OCI-LY1 (cell line): ENCODE measurements around the gene WFDC6.

ENCODE experiments used
- H2AFZ ChIP-seq: fragments of 200-600 bp; sonication (generic), shearing (Covaris generic); 2 replicates; pipeline ENCODE4 v1.6.0; 2014; ENCODE audit warnings: antibody characterized with exemption, mild to moderate bottlenecking, low read length
- H3F3A ChIP-seq: fragments of 200-600 bp; sonication (generic), shearing (Covaris generic); 2 replicates; pipeline ENCODE4 v1.6.0; 2014; ENCODE audit warnings: mild to moderate bottlenecking, antibody characterized with exemption, low read length, moderate library complexity; ENCODE audit not compliant: insufficient read depth
- H3K27ac ChIP-seq: fragments of 200-600 bp; sonication (generic); 2 replicates; pipeline ENCODE4 v1.5.1; 2014; ENCODE audit warnings: low read length, mixed run types, mild to moderate bottlenecking, low read depth; ENCODE audit not compliant: poor library complexity, severe bottlenecking
- H3K27me3 ChIP-seq: fragments of 200-600 bp; sonication (generic); 2 replicates; pipeline ENCODE4 v1.6.0; 2014; ENCODE audit warnings: antibody characterized with exemption, mild to moderate bottlenecking, low read length, moderate library complexity; ENCODE audit not compliant: insufficient read depth
- H3K36me3 ChIP-seq: fragments of 200-600 bp; sonication (generic); 2 replicates; pipeline ENCODE4 v1.6.1; 2014; ENCODE audit warnings: mild to moderate bottlenecking, antibody characterized with exemption, low read length, moderate library complexity, mixed read lengths; ENCODE audit not compliant: insufficient read depth
- H3K4me1 ChIP-seq: fragments of 200-600 bp; sonication (generic); 2 replicates; pipeline ENCODE4 v1.5.1; 2014; ENCODE audit warnings: mild to moderate bottlenecking, low read length, moderate library complexity; ENCODE audit not compliant: insufficient read depth, severe bottlenecking
- H3K4me2 ChIP-seq: fragments of 200-600 bp; sonication (generic), shearing (Covaris generic); 2 replicates; pipeline ENCODE4 v1.6.1; 2014; ENCODE audit warnings: low read length
- H3K4me3 ChIP-seq: fragments of 200-600 bp; sonication (generic); 2 replicates; pipeline ENCODE4 v1.5.1; 2014; ENCODE audit warnings: low read length, low read depth, mild to moderate bottlenecking, mixed read lengths; ENCODE audit not compliant: poor library complexity, severe bottlenecking
- H3K79me2 ChIP-seq: fragments of 200-600 bp; shearing (Covaris generic); 2 replicates; pipeline ENCODE4 v1.6.1; 2016; ENCODE audit warnings: mixed run types, low read length, mixed read lengths; ENCODE audit not compliant: insufficient read depth
- H3K9ac ChIP-seq: fragments of 200-600 bp; sonication (generic), shearing (Covaris generic); 2 replicates; pipeline ENCODE4 v1.6.1; 2014; ENCODE audit warnings: mild to moderate bottlenecking, low read length, mixed read lengths
- H3K9me2 ChIP-seq: fragments of 200-600 bp; sonication (generic), shearing (Covaris generic); 2 replicates; pipeline ENCODE4 v1.6.1; 2014; ENCODE audit warnings: low read depth, mild to moderate bottlenecking, low read length, mixed read lengths
- H3K9me3 ChIP-seq: fragments of 200-600 bp; shearing (Covaris generic); 2 replicates; pipeline ENCODE4 v1.6.1; 2014; ENCODE audit warnings: low read length, mixed read lengths
- H4K20me1 ChIP-seq: fragments of 200-600 bp; sonication (generic), shearing (Covaris generic); 2 replicates; pipeline ENCODE4 v1.6.0; 2016; ENCODE audit warnings: mild to moderate bottlenecking, low read length; ENCODE audit not compliant: insufficient read depth
- EZH2 ChIP-seq: fragments of 200-600 bp; sonication (generic), shearing (Covaris generic); IDR thresholded peaks from 2 replicates; pipeline ENCODE4 v1.8.0; 2017; ENCODE audit warnings: borderline replicate concordance, mixed run types, mild to moderate bottlenecking, antibody characterized with exemption, low read length, moderate library complexity, mixed read lengths
- TF ChIP-seq, protein P1 (sequence below): fragments of 200-600 bp; sonication (generic), shearing (Covaris generic); IDR thresholded peaks from 2 replicates; pipeline ENCODE4 v1.5.1; 2017; ENCODE audit warnings: mild to moderate bottlenecking, antibody characterized with exemption, low read length, moderate library complexity, mixed read lengths

Gene WFDC6

GRCh38 chr20:45527294-45527693 lies 12.0 kb downstream of the WFDC6 start:
- H3F3A ChIP-seq: no peaks in the 10 kb centered on the region
- H3K27ac ChIP-seq: no peak overlapping the region
- H3K9ac ChIP-seq: no peak overlapping the region
- H3K9me2 ChIP-seq: no peaks in the 10 kb centered on the region
- no peaks in the 10 kb centered on the region for H3K79me2 ChIP-seq
- H3K36me3 ChIP-seq: no peaks in the 10 kb centered on the region
- H4K20me1 ChIP-seq: no peaks in the 10 kb centered on the region
- no peak for TF ChIP-seq EZH2
- TF ChIP-seq, protein P1, sequence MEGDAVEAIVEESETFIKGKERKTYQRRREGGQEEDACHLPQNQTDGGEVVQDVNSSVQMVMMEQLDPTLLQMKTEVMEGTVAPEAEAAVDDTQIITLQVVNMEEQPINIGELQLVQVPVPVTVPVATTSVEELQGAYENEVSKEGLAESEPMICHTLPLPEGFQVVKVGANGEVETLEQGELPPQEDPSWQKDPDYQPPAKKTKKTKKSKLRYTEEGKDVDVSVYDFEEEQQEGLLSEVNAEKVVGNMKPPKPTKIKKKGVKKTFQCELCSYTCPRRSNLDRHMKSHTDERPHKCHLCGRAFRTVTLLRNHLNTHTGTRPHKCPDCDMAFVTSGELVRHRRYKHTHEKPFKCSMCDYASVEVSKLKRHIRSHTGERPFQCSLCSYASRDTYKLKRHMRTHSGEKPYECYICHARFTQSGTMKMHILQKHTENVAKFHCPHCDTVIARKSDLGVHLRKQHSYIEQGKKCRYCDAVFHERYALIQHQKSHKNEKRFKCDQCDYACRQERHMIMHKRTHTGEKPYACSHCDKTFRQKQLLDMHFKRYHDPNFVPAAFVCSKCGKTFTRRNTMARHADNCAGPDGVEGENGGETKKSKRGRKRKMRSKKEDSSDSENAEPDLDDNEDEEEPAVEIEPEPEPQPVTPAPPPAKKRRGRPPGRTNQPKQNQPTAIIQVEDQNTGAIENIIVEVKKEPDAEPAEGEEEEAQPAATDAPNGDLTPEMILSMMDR: no peak
- H2AFZ ChIP-seq: no peak overlapping the region
- H3K27me3 ChIP-seq: no peaks in the 10 kb centered on the region
- H3K9me3 ChIP-seq: no peaks in the 10 kb centered on the region
- no peak overlapping the region for H3K4me3 ChIP-seq
- H3K4me1 ChIP-seq: no peaks in the 10 kb centered on the region
- no peak overlapping the region for H3K4me2 ChIP-seq

GRCh38 chr20:45523821-45524220 lies 15.5 kb downstream of the WFDC6 start:
- no peaks in the 10 kb centered on the region for H3K4me1 ChIP-seq
- H2AFZ ChIP-seq: no peak overlapping the region
- no peaks in the 10 kb centered on the region for H3K9me3 ChIP-seq
- no peaks in the 10 kb centered on the region for H3K9me2 ChIP-seq
- no peak overlapping the region for H3K4me2 ChIP-seq
- no peak for TF ChIP-seq EZH2
- TF ChIP-seq, protein P1: no peak
- H3K36me3 ChIP-seq: no peaks in the 10 kb centered on the region
- no peak overlapping the region for H3K27ac ChIP-seq
- no peaks in the 10 kb centered on the region for H4K20me1 ChIP-seq
- H3K79me2 ChIP-seq: no peaks in the 10 kb centered on the region
- no peak overlapping the region for H3K4me3 ChIP-seq
- H3K9ac ChIP-seq: no peak overlapping the region
- no peaks in the 10 kb centered on the region for H3K27me3 ChIP-seq
- no peaks in the 10 kb centered on the region for H3F3A ChIP-seq

DNA sequence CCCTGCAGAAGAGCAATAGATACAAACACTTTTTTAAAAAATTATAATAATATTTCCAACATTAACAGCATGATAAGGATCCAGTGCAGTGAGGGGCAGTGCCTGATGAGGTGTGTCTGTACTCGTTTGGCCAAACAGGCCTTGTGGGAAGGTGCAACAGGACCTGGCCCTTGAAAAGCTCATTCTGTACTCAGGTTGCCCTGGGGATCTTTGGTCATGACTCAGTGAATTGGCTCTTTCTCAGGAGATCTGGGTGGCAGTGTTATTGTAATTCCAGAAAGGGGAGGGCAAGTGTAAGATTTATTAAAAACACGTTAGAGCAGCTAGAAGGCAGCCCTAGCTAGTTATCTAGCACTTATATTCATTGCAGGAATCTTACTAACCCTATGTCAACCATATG lies 21.0 kb downstream of the WFDC6 start:
- no peak overlapping the region for H3K4me3 ChIP-seq
- H3K9me2 ChIP-seq: no peaks in the 10 kb centered on the region
- TF ChIP-seq, protein P1: no peak
- no peak for TF ChIP-seq EZH2
- H3K79me2 ChIP-seq: no peaks in the 10 kb centered on the region
- no peak overlapping the region for H2AFZ ChIP-seq
- no peaks in the 10 kb centered on the region for H4K20me1 ChIP-seq
- H3F3A ChIP-seq: no peaks in the 10 kb centered on the region
- H3K4me2 ChIP-seq: no peak overlapping the region
- no peaks in the 10 kb centered on the region for H3K4me1 ChIP-seq
- H3K27ac ChIP-seq: no peak overlapping the region
- no peaks in the 10 kb centered on the region for H3K27me3 ChIP-seq
- H3K9ac ChIP-seq: no peak overlapping the region
- H3K36me3 ChIP-seq: no peaks in the 10 kb centered on the region
- no peaks in the 10 kb centered on the region for H3K9me3 ChIP-seq
